Inflammatory macrophage treated with lipopolysaccharide for 1 hour (primary cell): Measurements from ENCODE around the gene SPOCK1.

ENCODE experiments used
- DNase-seq, 2 donors: peaks; one replicate each; pipeline ENCODE4 v3.0.0-alpha.2; 2020 to 2022

SPOCK1 gene

GRCh38 chr5:137186759-137187461 lies 312.2 kb downstream of the SPOCK1 start:
- DNase-seq: no peak

GRCh38 chr5:137185193-137185592 lies 313.9 kb downstream of the SPOCK1 start:
- no peak for DNase-seq

- no peak for DNase-seq
Measured at GRCh38 chr5:137184734-137185133, 314.4 kb downstream of the SPOCK1 start.

- no peak for DNase-seq
Measured at GRCh38 chr5:137182576-137182975, 316.6 kb downstream of the SPOCK1 start.

GRCh38 chr5:137181667-137182066 lies 317.5 kb downstream of the SPOCK1 start:
- no peak for DNase-seq

- DNase-seq: no peak
Measured at GRCh38 chr5:137179203-137179602, 319.9 kb downstream of the SPOCK1 start.

GRCh38 chr5:137176609-137177008 lies 322.5 kb downstream of the SPOCK1 start:
- DNase-seq: no peak

- DNase-seq: no peak
Measured at GRCh38 chr5:137176126-137176525, 323.0 kb downstream of the SPOCK1 start.

GRCh38 chr5:137174196-137174595 lies 324.9 kb downstream of the SPOCK1 start:
- no peak for DNase-seq

- DNase-seq: no peak
Measured at GRCh38 chr5:137172258-137172657, 326.9 kb downstream of the SPOCK1 start.

- DNase-seq: no peak
Measured at GRCh38 chr5:137167187-137167586, 331.9 kb downstream of the SPOCK1 start.

GRCh38 chr5:137164961-137165360 lies 334.2 kb downstream of the SPOCK1 start:
- no peak for DNase-seq

GRCh38 chr5:137164536-137164935 lies 334.6 kb downstream of the SPOCK1 start:
- no peak for DNase-seq

GRCh38 chr5:137158691-137159090 lies 340.4 kb downstream of the SPOCK1 start:
- DNase-seq: no peak

GRCh38 chr5:137156180-137156579 lies 342.9 kb downstream of the SPOCK1 start:
- DNase-seq: no peak

GRCh38 chr5:137155261-137156000 lies 343.7 kb downstream of the SPOCK1 start:
- no peak for DNase-seq

GRCh38 chr5:137152616-137153015 lies 346.5 kb downstream of the SPOCK1 start:
- no peak for DNase-seq

GRCh38 chr5:137148655-137149054 lies 350.5 kb downstream of the SPOCK1 start:
- DNase-seq: no peak

GRCh38 chr5:137148159-137148558 lies 351.0 kb downstream of the SPOCK1 start:
- DNase-seq: no peak

- no peak for DNase-seq
Measured at GRCh38 chr5:137147346-137147745, 351.8 kb downstream of the SPOCK1 start.

GRCh38 chr5:137146402-137146890 lies 352.7 kb downstream of the SPOCK1 start:
- DNase-seq: no peak

- DNase-seq: no peak
Measured at GRCh38 chr5:137145721-137146120, 353.4 kb downstream of the SPOCK1 start.

- DNase-seq: no peak
Measured at GRCh38 chr5:137144656-137145055, 354.5 kb downstream of the SPOCK1 start.
